NCI-H526 (cell line): ENCODE measurements around the gene IFI35.
"Not testable (repeated sequence)": the region's sequence is repeated elsewhere in the genome, so short reads cannot be mapped to it uniquely, and the experiment has no call there.

Source experiments
- DNase-seq, 2 experiments: peaks; one replicate each; lab custom pipeline; 2025; lab: John Stamatoyannopoulos, UW

The IFI35 gene

DNA sequence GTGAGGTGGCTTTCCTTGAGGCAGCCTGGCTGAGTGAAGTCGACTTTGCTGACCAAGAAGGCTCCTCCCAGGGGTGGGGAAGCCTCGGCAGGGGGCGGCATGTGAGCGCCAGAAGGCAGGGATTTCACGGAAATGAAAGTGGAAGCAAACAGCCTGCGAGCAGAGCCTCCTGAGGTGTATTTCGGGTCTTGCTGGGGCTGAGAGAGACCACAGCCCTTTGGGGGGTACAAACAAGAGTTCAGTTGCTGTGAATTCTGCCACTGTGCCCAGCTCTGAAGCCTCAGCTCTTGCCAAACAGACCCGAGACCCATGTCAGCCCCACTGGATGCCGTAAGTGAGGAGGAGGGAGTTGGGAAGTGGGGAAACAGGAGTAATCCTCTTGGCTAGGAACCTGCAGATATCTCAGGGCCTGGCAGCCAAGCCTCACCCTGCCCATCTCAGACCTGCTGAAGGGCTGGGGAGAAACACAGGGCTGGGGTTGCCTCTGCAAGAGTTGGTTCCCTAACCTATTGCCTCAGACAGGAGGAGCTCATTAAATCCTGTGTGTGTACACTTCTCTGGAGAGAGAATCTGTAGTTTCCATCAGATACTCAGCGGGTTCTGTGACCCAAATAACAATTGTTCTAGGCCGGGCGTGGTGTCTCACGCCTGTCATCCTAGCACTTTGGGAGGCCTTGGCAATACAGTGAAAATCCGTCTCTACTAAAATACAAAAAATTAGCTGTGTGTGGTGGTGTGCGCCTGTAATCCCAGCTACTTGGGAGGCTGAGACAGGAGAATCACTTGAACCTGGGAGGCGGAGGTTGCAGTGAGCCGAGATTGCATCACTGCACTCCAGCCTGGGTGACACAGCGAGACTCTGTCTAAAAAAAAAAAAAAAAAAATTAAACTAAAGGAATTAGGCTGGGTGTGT, at the start of gene IFI35:
Gene IFI35 (plus strand): TSS at position 146 of the 913 bp plus-strand sequence. CDS start 164 bp downstream, at position 310.
- peak in 1 of 2 experiments; percentile 68 for DNase-seq

DNA sequence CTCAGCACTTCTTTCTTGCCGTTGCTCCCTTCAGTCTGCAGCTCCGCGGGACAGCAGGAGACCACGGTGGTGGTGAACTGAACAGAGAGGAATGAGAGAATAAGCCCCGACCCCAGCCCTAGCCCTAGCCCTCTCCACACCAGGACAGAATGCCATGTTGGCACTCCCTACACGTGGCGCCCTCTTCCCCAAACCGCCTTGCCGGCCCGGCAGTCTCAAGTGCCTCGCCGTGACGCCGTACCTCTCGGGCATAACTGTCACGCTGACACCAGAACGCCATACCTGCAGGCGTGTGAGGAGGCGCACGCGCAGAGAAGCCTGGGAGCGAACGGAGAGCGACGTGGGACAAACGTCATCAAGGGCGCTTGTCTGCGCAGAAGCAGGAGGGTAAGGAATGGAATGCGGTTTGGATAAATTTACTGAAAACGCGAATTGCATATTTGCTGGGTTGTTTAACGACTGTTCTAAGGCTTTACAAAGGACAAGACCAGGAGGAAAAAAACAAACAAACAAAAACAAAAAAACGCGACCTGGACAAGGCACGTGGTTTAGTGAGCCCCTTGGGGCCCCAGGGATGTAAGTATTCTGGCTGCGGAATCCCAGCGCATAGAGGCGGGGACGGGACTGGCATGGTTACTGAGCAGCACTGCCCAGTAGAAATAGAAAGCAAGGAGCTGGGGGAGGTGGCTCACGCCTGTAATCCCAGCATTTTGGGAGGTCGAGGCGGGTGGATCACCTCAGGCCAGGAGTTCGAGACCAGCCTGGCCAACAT, 42.2 kb upstream of the IFI35 start, which contains the start of gene AARSD1:
Gene AARSD1 (minus strand): TSS at position 294 of the 772 bp plus-strand sequence. CDS start 14 bp downstream, at position 280.
- peak; percentile 85 to 92 for DNase-seq

DNA sequence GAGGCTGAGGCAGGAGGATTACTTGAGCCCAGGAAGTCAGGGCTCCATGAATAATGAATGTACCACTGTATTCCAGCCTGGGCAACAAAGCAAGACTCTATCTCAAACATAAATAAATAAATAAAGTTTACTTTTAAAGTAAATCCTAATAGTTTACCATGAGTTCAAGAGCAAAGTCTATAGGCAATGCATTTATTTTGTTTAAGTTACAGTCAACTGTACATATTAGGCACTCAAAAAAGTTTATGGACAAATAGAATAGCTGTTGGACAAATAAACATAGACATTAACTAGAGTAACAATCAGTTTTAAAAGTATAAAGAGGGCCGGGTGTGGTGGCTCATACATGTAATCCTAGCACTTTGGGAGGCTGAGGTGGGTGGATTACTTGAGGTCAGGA, 38.7 kb upstream of the IFI35 start:
- DNase-seq = no peak

DNA sequence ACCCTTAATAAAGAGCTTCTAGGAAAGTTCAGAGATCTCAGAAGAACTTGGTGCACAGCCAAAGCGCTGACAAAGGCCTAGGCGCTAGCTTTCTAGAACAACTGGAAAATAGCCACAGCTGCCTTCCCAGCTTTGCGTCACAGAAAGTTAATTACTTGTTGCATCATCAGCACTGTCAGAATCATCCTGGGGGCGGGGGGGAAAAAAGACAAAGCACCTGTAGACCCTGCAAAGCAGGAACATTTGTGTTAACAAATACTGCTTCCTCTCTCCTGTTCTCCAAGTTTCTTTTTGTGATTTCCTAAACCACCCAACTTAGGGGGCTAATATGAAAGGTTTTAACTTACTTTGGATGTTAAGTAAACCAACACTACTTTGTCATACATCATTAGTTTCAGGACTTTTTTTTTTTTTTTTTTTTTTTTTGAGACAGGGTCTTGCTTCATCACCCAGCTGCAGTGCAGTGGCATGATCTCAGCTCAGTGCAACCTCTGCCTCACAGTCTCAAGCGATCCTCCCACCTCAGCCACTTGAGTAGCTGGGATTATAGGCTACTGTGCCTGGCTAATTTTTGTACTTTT, 37.5 kb upstream of the IFI35 start:
- no peak for DNase-seq

DNA sequence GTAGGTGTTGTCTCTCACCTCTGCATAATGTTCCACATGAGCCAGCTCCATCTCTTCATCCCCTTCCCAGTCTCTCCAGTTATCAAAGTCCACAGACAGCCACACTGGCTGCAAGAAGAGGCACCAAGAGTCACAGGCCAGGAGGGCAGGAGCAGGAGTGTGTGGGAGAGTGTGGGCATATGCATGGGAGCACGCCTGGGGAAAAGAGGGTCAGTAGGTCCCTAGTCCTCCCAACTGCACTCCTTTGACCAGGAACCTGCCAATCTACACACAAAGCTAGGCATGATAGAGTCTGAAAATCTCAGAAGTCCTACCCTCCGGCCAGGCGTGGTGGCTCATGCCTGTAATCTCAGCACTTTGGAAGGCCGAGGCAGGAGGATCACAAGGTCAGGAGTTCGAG, 35.0 kb upstream of the IFI35 start:
- no peak for DNase-seq

DNA sequence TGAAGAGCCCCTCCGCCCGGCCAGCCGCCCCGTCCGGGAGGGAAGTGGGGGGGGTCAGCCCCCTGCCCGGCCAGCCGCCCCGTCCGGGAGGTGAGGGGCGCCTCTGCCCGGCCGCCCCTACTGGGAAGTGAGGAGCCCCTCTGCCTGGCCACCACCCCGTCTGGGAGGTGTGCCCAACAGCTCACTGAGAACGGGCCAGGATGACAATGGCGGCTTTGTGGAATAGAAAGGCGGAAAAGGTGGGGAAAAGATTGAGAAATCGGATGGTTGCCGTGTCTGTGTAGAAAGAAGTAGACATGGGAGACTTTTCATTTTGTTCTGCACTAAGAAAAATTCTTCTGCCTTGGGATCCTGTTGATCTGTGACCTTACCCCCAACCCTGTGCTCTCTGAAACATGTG, 33.3 kb upstream of the IFI35 start:
- DNase-seq = not testable (repeated sequence)

DNA sequence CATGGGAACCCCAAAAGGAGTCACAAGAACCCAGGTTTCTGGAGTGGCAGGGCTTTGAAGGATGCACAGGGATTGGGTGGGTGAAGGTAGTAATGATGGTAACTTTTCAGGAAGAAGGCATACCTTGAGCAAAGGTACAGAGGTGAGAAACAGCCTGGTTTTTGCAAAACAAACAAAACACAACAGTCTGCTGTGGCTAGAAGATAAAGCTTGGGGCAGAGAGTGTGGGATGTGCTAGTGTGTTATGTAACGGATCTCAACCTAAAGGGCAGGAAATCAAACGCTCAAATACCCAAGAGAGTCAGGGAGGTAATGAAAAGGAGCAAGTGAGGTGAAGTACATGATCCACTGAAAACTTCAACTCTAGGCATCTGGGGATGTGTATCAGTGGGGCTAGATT, 31.3 kb upstream of the IFI35 start:
- no peak for DNase-seq

DNA sequence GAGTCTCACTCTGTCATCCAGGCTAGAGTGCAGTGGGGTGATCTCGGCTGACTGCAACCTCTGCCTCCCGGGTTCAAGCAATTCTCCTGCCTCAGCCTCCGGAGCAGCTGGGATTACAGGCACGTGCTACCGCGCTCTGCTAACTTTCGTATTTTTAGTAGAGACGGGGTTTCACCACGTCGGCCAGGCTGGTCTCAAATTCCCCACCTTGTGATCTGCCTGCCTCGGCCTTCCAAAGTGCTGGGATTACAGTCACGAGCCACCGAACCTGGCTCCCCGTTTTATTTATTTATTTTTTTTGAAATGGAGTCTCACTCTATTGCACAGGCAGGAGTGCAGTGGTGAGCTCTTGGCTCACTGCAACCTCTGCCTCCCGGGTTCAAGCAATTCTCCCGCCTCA, 30.9 kb upstream of the IFI35 start:
- DNase-seq = not testable (repeated sequence)

DNA sequence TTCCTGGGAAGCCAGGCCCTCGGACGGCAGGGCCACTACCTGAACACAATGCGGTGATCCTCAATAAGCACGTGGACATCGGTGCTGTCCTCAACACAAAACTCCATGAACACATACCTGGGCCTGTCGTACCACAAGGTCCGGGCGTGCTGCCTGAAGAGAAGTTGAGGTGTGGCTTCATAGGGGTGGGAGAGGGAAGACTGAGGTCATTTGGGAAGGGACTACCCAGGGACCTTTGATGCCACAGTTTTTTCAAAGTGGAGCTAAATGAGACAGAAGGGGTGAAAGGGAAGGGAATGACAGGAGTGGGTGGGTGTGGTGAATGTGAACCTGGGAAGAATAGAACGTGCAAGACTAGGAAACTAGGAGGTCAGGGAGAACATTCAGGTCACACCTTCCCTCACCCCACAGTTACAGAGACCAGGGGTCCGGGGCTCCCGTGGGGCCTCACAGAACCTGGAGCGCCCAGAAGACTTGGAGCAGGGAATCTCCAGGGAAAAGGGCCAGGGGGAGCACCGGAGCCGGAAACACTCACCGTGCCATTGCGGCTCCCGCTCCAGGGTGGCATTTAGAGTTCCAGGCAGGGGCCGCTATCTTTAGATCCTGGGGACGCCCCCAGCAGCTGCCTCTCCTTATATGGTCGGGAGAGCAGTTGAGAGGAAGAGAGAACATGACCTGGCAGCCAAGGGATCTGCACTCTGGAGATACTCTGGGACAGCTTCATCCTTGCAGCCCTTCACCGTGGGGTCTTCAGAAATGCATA, 26.9 kb upstream of the IFI35 start, which contains the start of gene PTGES3L:
Gene PTGES3L (minus strand): TSS at position 570 of the 763 bp plus-strand sequence. CDS start 27 bp downstream, at position 543.
- peak; percentile 66 to 76 for DNase-seq

DNA sequence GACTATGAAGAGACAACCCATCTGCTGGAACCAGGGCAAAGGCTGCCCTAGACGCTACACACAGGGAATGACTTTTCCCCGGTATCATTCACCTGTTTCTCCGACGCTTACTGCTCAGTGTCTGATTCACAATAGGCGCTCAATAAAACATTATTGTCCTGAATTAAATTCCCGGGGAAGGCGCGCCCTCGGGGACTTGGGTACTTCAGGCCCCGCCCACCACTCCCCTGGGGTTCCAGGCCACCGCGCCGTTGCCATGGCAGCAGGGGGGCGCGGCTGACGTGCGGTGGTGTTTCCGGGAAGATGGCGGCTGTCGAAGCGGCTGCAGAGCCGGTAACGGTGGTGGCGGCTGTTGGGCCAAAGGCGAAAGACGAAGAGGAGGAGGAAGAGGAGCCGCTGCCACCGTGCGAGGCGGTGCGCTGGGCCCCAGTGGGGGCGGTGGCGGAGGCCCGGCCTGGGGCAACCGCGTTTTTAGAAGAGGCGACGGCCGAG, 26.3 kb upstream of the IFI35 start, which contains the start of gene RUNDC1:
Gene RUNDC1 (plus strand): TSS at position 292 of the 492 bp plus-strand sequence. CDS start 12 bp downstream, at position 304.
- DNase-seq = peak; percentile 71 to 97

DNA sequence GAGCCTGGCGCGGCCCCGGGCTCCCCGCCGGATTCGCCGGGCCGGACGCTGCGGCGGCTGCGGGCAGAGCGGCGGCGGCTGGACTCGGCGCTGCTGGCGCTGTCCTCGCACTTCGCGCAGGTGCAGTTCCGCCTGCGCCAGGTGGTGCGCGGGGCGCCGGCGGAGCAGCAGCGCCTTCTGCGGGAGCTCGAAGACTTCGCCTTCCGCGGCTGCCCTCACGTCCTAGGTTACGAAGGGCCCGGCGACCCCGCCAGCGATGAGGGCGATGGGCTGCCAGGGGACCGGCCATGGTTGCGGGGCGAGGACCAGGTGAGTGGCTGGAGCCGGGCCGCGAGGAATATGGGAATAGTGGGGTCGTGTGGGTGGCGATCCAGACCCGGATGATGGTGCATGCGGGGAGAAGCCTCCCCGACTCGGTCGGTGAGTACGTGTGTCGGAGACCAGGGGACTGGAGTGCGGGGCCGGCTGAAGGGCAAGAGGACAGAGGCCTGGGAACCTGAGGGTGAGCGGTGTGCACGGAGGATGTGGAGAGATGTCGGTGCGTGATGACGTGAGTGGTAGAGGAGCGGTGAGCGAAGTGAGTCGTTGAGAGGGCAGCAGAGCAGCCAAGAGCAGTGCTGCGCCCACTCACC, 25.7 kb upstream of the IFI35 start:
- DNase-seq = peak; percentile 39 to 73

DNA sequence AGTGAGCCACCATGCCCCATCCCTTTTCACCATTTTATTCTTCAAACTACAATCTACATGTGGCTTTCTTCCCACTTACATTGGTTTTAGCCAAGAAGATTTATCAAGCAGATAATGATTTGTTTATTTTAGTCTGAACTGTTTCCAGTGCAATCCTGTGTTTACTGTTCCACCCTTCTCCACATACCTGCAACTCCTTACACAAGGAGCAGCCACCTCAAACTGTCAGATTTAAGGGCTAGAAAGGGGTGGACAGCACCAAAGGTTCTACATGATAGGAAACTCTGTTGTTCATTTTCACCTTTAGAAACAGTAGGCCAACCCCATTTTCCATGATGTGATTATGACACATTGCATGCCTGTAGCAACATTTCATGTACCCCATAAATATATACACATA, 24.3 kb upstream of the IFI35 start:
- no peak for DNase-seq

DNA sequence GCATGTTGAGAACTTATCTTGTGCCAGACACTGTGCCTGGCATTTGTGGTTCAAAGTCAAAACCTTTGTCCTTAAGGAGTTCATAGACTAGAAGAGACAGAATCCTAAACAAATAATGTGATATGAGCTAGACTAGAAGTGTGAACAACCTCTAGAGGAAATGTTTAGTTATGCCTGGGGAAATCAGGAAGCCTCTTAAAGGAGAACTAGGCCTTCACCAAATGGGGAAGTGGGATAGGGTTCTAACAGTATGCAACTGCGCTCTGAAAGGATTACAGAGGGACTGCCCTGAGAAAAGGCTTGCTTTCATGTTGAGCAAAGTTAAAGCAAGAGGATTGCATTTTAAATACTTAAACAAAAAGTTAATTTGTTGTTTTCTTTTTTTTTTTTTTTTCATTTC, 21.4 kb upstream of the IFI35 start:
- no peak for DNase-seq

DNA sequence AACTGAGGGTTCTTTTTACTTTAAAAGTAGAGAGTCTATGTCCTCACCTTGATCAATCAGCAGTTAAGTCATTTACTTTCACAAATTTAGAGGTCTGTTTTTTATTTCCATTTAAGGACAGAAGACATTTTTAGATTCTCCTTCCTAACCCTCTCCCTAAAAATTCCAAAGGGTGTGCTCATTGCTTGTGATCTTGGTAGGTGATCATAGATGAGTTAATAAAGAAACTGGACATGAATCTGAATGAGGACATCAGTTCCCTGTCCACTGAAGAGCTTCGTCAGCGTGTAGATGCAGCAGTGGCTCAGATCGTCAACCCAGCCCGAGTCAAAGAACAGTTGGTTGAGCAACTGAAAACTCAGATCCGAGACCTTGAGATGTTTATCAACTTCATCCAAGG, 17.4 kb upstream of the IFI35 start:
- DNase-seq = no peak

DNA sequence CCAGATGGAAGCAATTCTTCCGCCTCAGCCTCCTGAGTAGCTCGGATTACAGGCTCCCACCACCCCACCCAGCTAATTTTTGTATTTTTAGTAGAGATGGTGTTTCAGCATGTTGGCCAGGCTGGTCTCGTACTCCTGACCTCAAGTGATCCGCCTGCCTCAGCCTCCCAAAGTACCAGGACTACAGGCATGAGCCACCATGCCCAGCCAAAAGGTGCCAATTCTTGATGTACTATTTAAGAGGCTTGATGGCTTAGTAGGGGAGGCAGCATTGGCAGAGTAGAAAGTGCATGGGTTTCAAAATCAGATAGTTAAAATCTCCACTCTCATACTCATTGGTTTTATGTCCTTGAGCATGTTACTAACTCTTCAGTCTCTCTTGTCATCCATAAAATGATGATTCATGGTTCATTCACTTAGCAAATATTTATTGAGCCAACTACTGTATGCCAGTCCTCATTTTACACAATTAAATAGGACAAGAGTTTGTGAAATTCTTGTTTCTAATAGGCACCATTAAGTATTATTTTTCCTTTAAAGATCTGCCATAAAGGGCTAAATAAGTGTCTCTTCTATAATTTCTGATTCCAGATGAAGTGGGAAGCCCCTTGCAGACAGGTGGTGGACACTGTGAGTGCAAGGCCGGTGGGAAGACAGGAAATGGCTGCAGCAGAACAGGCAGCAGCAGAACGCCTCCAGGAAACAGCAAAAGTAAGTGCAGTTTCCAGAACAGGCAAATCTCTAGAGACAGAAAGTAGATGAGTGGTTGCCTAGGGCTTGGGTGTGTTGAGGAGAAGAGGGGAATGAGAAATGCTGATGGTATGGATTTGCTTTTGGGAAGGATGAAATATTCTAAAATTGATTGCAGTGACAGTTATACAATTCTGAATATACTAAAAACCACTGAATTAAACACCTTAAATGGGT, 16.6 kb upstream of the IFI35 start:
- DNase-seq = no peak

DNA sequence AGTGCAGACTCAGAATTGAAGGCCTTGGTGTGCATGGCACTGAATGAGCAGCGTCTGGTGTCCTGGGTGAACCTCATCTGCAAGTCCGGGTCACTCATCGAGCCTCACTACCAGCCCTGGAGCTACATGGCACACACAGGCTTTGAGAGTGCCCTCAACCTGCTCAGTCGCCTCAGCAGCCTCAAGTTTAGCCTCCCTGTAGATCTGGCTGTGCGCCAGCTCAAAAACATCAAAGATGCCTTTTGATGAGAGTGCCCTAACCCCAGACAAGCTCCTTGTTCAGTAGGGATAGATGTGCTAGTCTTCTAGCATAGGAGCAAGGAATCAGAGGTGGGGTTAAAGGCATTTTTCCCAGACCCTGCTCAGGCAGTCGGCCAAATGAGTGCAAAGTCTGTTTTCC, 15.1 kb upstream of the IFI35 start:
- no peak for DNase-seq

DNA sequence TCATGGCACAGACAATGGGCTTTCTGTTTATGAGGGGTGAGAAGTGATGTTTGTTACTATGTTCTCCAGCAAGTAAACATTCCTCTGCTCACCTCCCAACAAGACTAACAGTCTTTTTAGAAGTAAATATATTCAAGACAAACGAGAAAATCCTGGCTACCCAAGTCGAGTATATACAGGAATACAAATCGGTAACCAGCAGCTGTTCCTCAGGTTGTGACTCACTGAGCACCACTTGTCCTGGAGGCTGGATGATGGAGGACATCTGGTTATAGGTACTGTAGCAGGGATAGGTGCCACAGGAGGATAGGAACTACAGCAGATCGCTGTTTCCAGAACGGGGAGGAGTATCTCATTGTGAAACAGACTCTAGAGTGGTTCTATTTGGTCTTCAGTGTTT, 13.7 kb upstream of the IFI35 start:
- DNase-seq = no peak

DNA sequence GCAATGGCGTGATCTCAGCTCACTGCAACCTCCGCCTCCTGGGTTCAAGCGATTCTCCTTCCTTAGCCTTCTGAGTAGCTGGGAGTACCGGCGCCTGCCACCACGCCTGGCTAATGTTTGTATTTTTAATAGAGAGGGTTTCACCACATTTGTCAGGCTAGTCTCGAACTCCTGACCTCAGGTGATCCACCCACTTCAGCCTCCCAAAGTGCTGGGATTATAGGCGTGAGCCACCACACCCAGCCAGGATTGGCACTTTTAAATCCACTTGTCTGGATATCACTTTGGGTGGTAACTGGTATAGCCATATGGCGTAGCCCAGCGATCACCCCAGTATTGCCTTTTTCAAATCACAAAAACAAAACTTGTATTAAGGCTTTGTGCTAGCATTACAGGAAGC, 12.7 kb upstream of the IFI35 start:
- not testable (repeated sequence) for DNase-seq

DNA sequence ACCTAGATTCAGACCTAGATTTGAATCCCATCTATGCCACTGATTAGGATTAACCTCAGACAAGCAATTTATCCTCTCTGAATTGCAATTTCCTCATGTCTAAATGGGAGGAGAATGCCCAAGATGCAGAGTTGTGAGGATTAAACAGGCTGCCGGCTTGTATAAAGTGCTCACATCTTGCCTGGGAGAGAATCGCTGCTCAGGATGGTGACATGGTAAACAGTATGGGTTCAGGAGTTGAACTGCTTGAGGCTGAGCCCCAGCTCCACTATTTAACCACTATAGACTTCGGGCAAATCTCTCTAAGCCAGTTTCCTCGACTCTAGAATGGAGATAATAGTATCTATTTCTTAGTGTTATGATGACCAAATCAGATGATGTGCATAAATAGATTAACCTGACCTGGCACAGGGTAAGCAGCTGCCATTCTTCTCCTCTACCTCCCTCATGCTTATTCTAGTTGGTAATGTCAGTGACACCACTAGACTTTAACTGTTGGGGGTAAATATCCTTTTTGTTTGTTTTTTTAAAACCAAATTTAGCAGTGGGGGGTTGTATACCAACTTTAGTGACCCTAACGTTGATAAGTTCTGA, 9.1 kb upstream of the IFI35 start:
- no peak for DNase-seq
